IMR-90 (cell line): Measurements from ENCODE around the gene DMRTC2. TPM values are rescaled to one million over a fixed set of nuclear protein-coding genes. Genes with fewer than 3 reads are reported as not detected.

Experiments used
- ATAC-seq: fragments of 200-7000 bp; cut with Tn5 transposase; 2 replicates; pipeline ENCODE4 v1.9.1; 2020; ENCODE audit warnings: low read depth, mild to moderate bottlenecking, moderate library complexity
- BruUV-seq: library from RNA; stranded (reverse); fragments of 400-500 nt; replicated peaks from 2 replicates; lab custom pipeline; 2021; lab: Mats Ljungman, UMichigan
- CTCF ChIA-PET: fragments of 300-600 bp; formaldehyde crosslinking; extraction: SDS; loops from one replicate; lab custom pipeline; 2021; ENCODE audit warnings: antibody characterized with exemption; lab: Yijun Ruan, JAX
- POLR2A ChIA-PET: fragments of 300-600 bp; sonication (Branson Sonifier 250); formaldehyde crosslinking; loops from one replicate; lab custom pipeline; 2022; ENCODE audit warnings: antibody characterized with exemption; ENCODE audit not compliant: unreplicated experiment; lab: Charles Lee
- DNase-seq: peaks from one replicate; pipeline ENCODE4 v3.0.0; 2013
- H2AFZ ChIP-seq: replicated peaks from 2 replicates; pipeline ENCODE3; 2013; ENCODE audit warnings: low read length, mild to moderate bottlenecking; ENCODE audit not compliant: poor library complexity
- H2AK5ac ChIP-seq: 2 replicates; pipeline ENCODE4 v1.6.1; 2013; ENCODE audit warnings: low read depth, low read length, inconsistent platforms
- H2AK9ac ChIP-seq: replicated peaks from 2 replicates; pipeline ENCODE3; 2013; ENCODE audit warnings: mild to moderate bottlenecking, low read depth, low read length, moderate library complexity; ENCODE audit not compliant: poor library complexity
- H2BK120ac ChIP-seq: 2 replicates; pipeline ENCODE4 v1.6.1; 2013; ENCODE audit warnings: low read depth, low read length, inconsistent platforms
- H2BK15ac ChIP-seq: 3 replicates; pipeline ENCODE4 v1.6.1; 2013; ENCODE audit warnings: low read depth, low read length, inconsistent platforms
- H2BK20ac ChIP-seq: 2 replicates; pipeline ENCODE4 v1.6.1; 2013; ENCODE audit warnings: low read depth, mild to moderate bottlenecking, inconsistent platforms, low read length, moderate library complexity
- H2BK5ac ChIP-seq: 2 replicates; pipeline ENCODE4 v1.6.1; 2013; ENCODE audit warnings: mild to moderate bottlenecking, low read depth, low read length, inconsistent platforms; ENCODE audit not compliant: poor library complexity, severe bottlenecking
- H3K14ac ChIP-seq: replicated peaks from 2 replicates; pipeline ENCODE4 v1.6.1; 2013; ENCODE audit warnings: low read depth, low read length, inconsistent platforms
- H3K18ac ChIP-seq: 2 replicates; pipeline ENCODE4 v1.6.1; 2013; ENCODE audit warnings: low read depth, low read length, control low read depth
- H3K23ac ChIP-seq: 2 replicates; pipeline ENCODE4 v1.6.1; 2013; ENCODE audit warnings: low read depth, low read length, inconsistent platforms
- H3K27ac ChIP-seq: 2 replicates; pipeline ENCODE4 v1.5.1; 2013; ENCODE audit warnings: mild to moderate bottlenecking, control low read depth, low read length; ENCODE audit not compliant: insufficient read depth
- H3K27me3 ChIP-seq: 2 replicates; pipeline ENCODE4 v1.6.1; 2013; ENCODE audit warnings: low read length; ENCODE audit not compliant: control insufficient read depth, insufficient read depth
- H3K36me3 ChIP-seq: 2 replicates; pipeline ENCODE4 v1.6.1; 2013; ENCODE audit warnings: low read length, mixed read lengths; ENCODE audit not compliant: control insufficient read depth, insufficient read depth
- H3K4ac ChIP-seq: 2 replicates; pipeline ENCODE4 v1.6.1; 2013; ENCODE audit warnings: low read depth, low read length, inconsistent platforms
- H3K4me1 ChIP-seq: 2 replicates; pipeline ENCODE4 v1.6.1; 2013; ENCODE audit warnings: low read length, mixed read lengths; ENCODE audit not compliant: control insufficient read depth, insufficient read depth
- H3K4me2 ChIP-seq: 2 replicates; pipeline ENCODE4 v1.6.1; 2013; ENCODE audit warnings: low read depth, mild to moderate bottlenecking, control low read depth, low read length, moderate library complexity
- H3K4me3 ChIP-seq: 2 replicates; pipeline ENCODE4 v1.5.1; 2013; ENCODE audit warnings: low read depth, mild to moderate bottlenecking, control low read depth, low read length, moderate library complexity; ENCODE audit not compliant: insufficient read depth
- H3K56ac ChIP-seq: 2 replicates; pipeline ENCODE4 v1.6.1; 2013; ENCODE audit warnings: low read length, inconsistent platforms; ENCODE audit not compliant: insufficient read depth; ENCODE audit errors: extremely low read depth
- H3K79me1 ChIP-seq, 2 experiments: 2 replicates each; pipeline ENCODE4 v1.6.1; 2013; ENCODE audit warnings: low read length in 2 of 2, inconsistent platforms in 1 of 2, low read depth in 1 of 2
- H3K9ac ChIP-seq: 2 replicates; pipeline ENCODE4 v1.6.1; 2013; ENCODE audit warnings: low read depth, low read length, control low read depth
- H3K9me1 ChIP-seq: 2 replicates; pipeline ENCODE4 v1.6.1; 2013; ENCODE audit warnings: low read length, inconsistent platforms; ENCODE audit not compliant: insufficient read depth
- H3K9me3 ChIP-seq: 2 replicates; pipeline ENCODE4 v1.6.1; 2013; ENCODE audit warnings: low read length; ENCODE audit not compliant: control insufficient read depth, insufficient read depth
- H4K20me1 ChIP-seq: 2 replicates; pipeline ENCODE4 v1.6.1; 2013; ENCODE audit warnings: low read length, inconsistent platforms; ENCODE audit not compliant: insufficient read depth
- H4K5ac ChIP-seq: 2 replicates; pipeline ENCODE4 v1.6.1; 2013; ENCODE audit warnings: mild to moderate bottlenecking, low read depth, low read length, control low read depth
- H4K8ac ChIP-seq, 2 experiments: 2 replicates each; pipeline ENCODE4 v1.6.1; 2013; ENCODE audit warnings: low read depth in 2 of 2, low read length in 2 of 2, control low read depth in 1 of 2, inconsistent platforms in 1 of 2
- H4K91ac ChIP-seq: 2 replicates; pipeline ENCODE4 v1.6.1; 2013; ENCODE audit warnings: low read depth, low read length, inconsistent platforms; ENCODE audit not compliant: insufficient read depth
- BHLHE40 ChIP-seq: fragments of 150-350 bp; IDR thresholded peaks from 2 replicates; pipeline ENCODE4 v1.6.1; 2016; ENCODE audit warnings: mild to moderate bottlenecking, low read depth, low read length
- CEBPB ChIP-seq: IDR thresholded peaks from 2 replicates; pipeline ENCODE4 v1.6.1; 2012; ENCODE audit warnings: low read depth, low read length, improper control_type of control experiment
- CHD1 ChIP-seq: IDR thresholded peaks from 2 replicates; pipeline ENCODE4 v1.6.1; 2012; ENCODE audit warnings: low read depth, low read length, improper control_type of control experiment
- FOS ChIP-seq: fragments of 150-350 bp; IDR thresholded peaks from 2 replicates; pipeline ENCODE4 v1.6.1; 2016; ENCODE audit warnings: low read depth, low read length
- MAFK ChIP-seq: IDR thresholded peaks from 2 replicates; pipeline ENCODE4 v1.6.1; 2012; ENCODE audit warnings: low read depth, low read length, improper control_type of control experiment
- MAZ ChIP-seq: IDR thresholded peaks from 2 replicates; pipeline ENCODE4 v1.6.1; 2012; ENCODE audit warnings: low read depth, mild to moderate bottlenecking, low read length, improper control_type of control experiment, moderate library complexity, borderline replicate concordance
- MXI1 ChIP-seq: IDR thresholded peaks from 2 replicates; pipeline ENCODE4 v1.6.1; 2012; ENCODE audit warnings: low read depth, mild to moderate bottlenecking, low read length, moderate library complexity, borderline replicate concordance
- RFX5 ChIP-seq: IDR thresholded peaks from 2 replicates; pipeline ENCODE4 v1.8.0; 2012; ENCODE audit warnings: low read depth, mild to moderate bottlenecking, low read length, moderate library complexity
- SMC3 ChIP-seq: fragments of 150-350 bp; IDR thresholded peaks from 2 replicates; pipeline ENCODE4 v1.6.1; 2016; ENCODE audit warnings: low read depth, mild to moderate bottlenecking, antibody characterized with exemption, low read length, moderate library complexity
- WGBS, 2 experiments: methylation state at CpG; one replicate each; pipeline versions ENCODE4 v1.1.5 to v1.1.7; 2013; ENCODE audit warnings: missing lambda C conversion rate in 2 of 2; ENCODE audit not compliant: insufficient read length in 1 of 2; ENCODE audit errors: extremely low coverage in 2 of 2; 5-methylcytosine and 5-hydroxymethylcytosine counted together
- dilution Hi-C: fragments of 300-500 bp; cut with HindIII; formaldehyde crosslinking; loops from one replicate; pipeline ENCODE4 v1.14.3; 2018; ENCODE audit warnings: low sequenced_read_pairs; ENCODE audit not compliant: unreplicated experiment
- in situ Hi-C: fragments of 300-500 bp; cut with MboI; formaldehyde crosslinking; loops from 3 replicates; pipeline ENCODE4 v1.14.3; 2019; ENCODE audit warnings: low sequenced_read_pairs, inconsistent platforms, mixed read lengths
- intact Hi-C: fragments of 100-400 bp; cut with micrococcal nuclease; formaldehyde crosslinking; loops from 2 replicates; pipeline ENCODE4 v1.10.0; 2022
- polyA plus RNA-seq, 3 experiments: library from polyadenylated mRNA; depleted of rRNA; stranded (reverse); fragments of >200 nt; gene quantifications; 2 replicates each; pipeline ENCODE4 v1.2.3, GENCODE V29; 2012; ENCODE audit warnings: low replicate concordance in 1 of 3
- total RNA-seq: library from RNA; depleted of rRNA; stranded (reverse); fragments of >200 nt; gene quantifications from 2 replicates; pipeline ENCODE4 v1.2.3, GENCODE V29; 2012
- TF ChIP-seq, protein P1 (sequence below): fragments of 150-350 bp; IDR thresholded peaks from 2 replicates; pipeline ENCODE4 v1.6.1; 2017; ENCODE audit warnings: mild to moderate bottlenecking, antibody characterized with exemption, low read length, low read depth
- TF ChIP-seq, protein P2 (sequence below): conservative IDR thresholded peaks from 2 replicates; pipeline ENCODE4 v1.5.1; 2012; ENCODE audit warnings: mild to moderate bottlenecking, low read depth, low read length, improper control_type of control experiment
- TF ChIP-seq, protein P3 (sequence below): fragments of 150-350 bp; IDR thresholded peaks from 2 replicates; pipeline ENCODE4 v1.6.1; 2016; ENCODE audit warnings: low read depth, mild to moderate bottlenecking, low read length, moderate library complexity, borderline replicate concordance

The DMRTC2 gene
- total and polyA plus RNA-seq, 2 of the 4 experiments (the other 2 are of a cell fraction) = not detected

DNA sequence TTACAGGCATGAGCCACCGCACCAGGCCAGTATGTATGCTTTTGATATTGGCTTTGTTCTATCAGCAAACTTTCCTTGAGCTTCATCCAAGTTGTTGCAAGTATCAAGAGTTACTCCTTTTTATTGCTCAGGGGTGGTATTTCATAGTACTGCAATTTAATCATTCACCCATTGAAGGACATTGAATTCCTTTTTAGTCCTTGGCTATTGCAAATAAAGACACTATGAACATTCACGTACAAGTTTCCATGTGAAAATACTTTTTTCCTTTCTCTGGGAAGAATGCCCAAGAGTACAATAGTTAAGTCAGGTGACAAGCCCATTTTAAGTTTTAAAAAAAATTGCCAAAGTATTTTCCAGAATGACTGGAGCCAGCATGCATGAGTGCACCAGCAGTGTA lies 28.1 kb upstream of the DMRTC2 start:
- Histone ChIP-seq H2AFZ (no peak overlapping the region), H2BK120ac (no peak overlapping the region), H3K9ac (no peak overlapping the region), H2AK5ac (no peak overlapping the region), H3K4me2 (no peak overlapping the region), H3K27ac (no peak overlapping the region), H2BK15ac (no peak overlapping the region), H3K27me3 (no peaks in the 10 kb centered on the region; the same call in 1 of the 2 replicates), H4K5ac (no peak overlapping the region), H3K36me3 (no peaks in the 10 kb centered on the region), H3K14ac (no peak overlapping the region), H3K79me1 (no peaks in the 10 kb centered on the region), H2BK20ac (no peak overlapping the region), H3K23ac (no peak overlapping the region), H3K4me1 (no peaks in the 10 kb centered on the region), H3K4ac (no peak overlapping the region), H3K18ac (no peak overlapping the region), H4K8ac (no peak overlapping the region), H3K9me1 (no peaks in the 10 kb centered on the region), H2AK9ac (no peak overlapping the region), H3K4me3 (no peak overlapping the region), H4K20me1 (no peaks in the 10 kb centered on the region), H4K91ac (no peak overlapping the region), H2BK5ac (no peak overlapping the region), H3K56ac (no peak overlapping the region), H3K9me3 (no peaks in the 10 kb centered on the region)
- DNase-seq (no peak), ATAC-seq (no peak)
- no CpG with 5 or more reads among the region's 2 CpGs for WGBS, 2 experiments
- in situ Hi-C loops = no loop called here
- intact Hi-C loops = no loop called here
- CTCF ChIA-PET = no interaction called here
- dilution Hi-C loops = no loop called here
- no TSS peak for BruUV-seq
- POLR2A ChIA-PET = no interaction called here
- TF ChIP-seq BHLHE40 (no peak), MAZ (no peak), MAFK (no peak), MXI1 (no peak), CEBPB (no peak), CHD1 (no peak), RFX5 (no peak), SMC3 (no peak), FOS (no peak)
- TF ChIP-seq, protein P1, sequence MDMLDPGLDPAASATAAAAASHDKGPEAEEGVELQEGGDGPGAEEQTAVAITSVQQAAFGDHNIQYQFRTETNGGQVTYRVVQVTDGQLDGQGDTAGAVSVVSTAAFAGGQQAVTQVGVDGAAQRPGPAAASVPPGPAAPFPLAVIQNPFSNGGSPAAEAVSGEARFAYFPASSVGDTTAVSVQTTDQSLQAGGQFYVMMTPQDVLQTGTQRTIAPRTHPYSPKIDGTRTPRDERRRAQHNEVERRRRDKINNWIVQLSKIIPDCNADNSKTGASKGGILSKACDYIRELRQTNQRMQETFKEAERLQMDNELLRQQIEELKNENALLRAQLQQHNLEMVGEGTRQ = no peak
- TF ChIP-seq, protein P2, sequence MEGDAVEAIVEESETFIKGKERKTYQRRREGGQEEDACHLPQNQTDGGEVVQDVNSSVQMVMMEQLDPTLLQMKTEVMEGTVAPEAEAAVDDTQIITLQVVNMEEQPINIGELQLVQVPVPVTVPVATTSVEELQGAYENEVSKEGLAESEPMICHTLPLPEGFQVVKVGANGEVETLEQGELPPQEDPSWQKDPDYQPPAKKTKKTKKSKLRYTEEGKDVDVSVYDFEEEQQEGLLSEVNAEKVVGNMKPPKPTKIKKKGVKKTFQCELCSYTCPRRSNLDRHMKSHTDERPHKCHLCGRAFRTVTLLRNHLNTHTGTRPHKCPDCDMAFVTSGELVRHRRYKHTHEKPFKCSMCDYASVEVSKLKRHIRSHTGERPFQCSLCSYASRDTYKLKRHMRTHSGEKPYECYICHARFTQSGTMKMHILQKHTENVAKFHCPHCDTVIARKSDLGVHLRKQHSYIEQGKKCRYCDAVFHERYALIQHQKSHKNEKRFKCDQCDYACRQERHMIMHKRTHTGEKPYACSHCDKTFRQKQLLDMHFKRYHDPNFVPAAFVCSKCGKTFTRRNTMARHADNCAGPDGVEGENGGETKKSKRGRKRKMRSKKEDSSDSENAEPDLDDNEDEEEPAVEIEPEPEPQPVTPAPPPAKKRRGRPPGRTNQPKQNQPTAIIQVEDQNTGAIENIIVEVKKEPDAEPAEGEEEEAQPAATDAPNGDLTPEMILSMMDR = no peak
- TF ChIP-seq, protein P3, sequence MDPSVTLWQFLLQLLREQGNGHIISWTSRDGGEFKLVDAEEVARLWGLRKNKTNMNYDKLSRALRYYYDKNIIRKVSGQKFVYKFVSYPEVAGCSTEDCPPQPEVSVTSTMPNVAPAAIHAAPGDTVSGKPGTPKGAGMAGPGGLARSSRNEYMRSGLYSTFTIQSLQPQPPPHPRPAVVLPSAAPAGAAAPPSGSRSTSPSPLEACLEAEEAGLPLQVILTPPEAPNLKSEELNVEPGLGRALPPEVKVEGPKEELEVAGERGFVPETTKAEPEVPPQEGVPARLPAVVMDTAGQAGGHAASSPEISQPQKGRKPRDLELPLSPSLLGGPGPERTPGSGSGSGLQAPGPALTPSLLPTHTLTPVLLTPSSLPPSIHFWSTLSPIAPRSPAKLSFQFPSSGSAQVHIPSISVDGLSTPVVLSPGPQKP = no peak
